ENCODE data around the gene BRWD1.

The BRWD1 gene

DNA sequence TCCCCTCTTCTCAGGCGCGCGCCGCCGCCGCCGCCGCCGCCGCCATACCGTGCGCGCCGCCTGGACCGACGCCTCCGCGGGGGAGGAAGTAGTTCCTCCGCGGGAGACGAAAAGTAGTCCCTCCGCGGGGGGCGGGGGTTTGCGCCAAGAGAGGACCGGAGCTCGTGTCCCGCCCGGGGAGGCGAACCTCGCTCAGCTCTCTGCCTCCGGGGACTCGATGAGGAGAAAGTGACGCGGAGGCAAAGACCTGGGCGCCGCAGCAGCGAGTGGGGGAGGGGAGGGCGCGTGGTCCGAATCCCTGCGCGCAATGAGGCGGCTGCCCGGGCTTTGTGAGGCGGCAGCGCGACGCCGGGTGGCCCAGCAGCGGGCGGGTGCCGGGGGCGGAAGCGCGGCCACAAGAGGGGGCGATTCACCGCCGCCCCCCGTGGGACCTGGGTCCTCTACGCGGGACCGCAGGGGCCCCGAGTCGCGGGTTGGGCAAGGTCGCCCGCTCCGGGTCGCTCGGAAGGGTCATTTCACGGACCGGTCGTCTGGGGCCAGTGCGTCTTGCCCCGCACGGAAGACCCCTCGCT lies at the start of gene BRWD1:
TSS of gene BRWD1 (minus strand) at position 62 of the 572 bp plus-strand sequence. CDS start 141 bp downstream, outside the sequence.
- DNase-seq: peak in 54 of 56 donors; percentile 16 to 95 (median 76)

DNA sequence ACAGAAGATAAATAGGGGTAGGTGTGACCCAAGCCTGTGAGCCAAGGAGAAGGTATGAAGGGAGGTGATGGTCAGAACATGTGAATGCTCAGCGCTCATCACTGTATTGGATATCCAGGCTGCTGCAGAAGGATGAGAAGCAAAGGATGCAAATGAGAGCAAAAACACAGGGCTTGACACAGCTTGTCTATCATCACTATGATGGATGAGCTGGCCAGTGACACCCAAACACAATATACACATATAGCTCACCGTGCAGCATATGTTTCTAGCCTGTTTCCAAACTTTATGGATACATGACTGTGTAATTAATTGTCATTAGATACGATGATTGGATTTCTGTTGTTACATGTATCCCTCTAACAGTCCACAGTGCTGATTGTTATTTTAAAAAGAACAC lies 49.3 kb upstream of the BRWD1 start:
- DNase-seq: no peak

DNA sequence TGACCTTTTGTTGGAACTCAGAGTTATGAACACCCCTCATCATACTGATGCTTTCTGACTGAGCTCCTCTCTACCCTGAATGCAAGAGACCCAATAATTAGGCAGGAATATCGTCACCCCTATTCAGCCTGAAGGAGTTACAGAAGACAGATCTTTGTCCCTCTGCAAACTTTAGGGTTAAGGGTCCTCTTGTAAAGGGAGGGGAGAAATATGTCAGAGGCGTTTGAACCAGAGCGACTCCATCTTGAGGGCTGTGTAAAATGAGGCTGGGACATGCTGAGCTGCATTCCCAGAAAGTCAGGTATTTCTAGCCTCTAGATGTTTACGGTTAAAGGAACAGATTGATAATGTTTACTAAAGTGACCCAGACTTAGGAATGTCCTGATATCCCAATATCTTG lies 46.0 kb upstream of the BRWD1 start:
- no peak for DNase-seq

DNA sequence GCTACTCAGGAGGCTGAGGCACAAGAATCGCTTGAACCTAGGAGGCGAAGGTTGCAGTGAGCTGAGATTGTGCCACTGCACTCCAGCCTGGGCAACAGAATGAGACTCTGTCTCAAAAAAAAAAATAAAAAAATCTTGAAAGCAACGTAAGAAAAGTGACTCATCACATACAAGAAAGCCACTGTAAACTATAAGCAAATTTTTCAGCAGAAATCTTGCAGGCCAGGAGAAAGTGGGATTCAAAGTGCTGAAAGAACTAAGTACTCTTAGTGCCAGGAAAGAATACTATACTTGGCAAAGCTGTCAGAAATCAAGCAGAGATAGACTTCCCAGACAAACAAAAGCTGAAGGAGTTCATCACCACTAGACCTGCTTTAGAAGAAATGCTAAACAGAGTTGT lies 39.9 kb upstream of the BRWD1 start:
- no peak for DNase-seq

DNA sequence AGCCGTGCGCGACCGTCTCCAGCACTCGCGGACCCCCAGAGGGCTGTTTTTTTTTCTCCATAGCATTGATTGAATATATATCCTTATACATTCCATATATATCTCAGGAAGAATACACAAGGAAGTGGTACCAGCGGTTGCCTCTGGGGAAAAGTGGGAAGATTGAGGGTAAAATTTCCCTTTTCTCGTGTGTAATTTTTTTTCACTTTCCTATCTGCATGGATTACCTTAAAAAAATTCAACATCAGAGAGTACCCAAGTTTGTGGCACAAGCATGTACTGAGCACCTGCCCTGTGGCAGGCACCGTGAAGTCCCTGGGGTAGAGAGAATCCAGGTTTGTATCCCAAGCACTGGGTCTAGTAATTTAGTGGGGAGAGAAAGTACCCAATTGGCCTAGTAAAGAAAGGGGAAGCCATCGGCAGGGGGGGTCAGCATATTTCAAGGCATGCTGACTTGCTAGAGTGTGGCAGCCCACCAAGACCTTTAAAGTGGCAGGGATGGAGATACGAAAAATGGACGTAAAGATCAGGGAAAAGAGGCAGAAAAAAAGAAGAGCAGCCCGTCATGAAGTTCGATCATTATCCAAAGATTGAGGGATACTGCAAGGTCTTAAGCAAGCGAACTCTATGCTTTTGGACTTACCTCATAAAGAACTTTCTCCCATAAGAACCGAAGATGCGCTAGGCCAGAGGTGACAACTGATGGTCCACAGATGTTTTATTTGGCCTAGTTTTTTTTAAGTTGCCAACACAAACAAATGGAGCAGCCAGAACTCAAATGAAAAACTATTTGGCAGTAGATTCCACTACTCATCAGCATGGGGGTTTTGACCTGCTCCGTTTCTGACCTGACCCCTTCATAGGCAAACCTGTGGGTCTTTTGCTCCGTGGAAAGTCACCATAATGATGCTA lies 36.9 kb upstream of the BRWD1 start:
- no peak for DNase-seq

DNA sequence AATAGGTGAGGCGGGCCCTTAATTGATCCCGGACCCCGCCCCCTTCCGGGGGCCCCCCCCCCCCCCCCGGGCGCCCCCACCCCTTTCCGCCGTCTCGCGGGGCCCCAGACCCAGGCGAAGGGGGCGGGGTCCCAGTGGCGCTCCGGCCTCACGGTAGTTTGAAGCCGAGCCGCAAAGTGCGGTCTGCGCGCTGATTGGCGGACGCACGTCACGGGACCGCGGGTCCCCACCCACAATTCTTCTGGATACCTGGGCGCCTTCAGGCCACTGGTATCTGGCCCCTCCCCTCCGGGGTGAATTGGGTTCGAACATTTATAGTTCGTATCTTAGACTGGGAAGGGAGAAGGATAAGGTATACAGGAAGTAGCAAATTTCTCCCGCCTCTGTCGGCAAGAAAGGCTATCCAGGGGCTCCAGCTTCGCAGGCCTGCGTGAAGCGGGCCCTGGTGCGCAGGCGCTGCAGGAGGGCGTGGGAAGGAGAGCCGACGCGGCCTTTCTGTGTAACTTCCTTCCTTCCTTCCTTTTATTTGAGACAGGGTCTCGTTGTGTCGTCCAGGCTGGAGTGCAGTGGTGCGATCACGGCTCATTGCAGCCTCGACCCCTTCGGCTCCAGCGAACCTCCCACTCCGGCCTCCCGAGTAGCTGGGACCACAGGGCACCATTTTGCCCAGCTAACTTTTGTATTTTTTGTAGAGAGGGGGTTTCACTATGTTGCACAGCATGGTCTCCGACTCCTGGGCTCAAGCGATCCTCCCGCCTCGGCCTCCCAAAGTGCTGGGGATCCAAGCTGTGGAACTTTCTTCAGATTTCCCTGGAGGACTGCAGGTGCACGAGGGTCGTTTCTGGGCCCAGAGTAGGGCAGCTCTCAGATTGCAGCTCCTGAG lies 36.0 kb upstream of the BRWD1 start:
- peak; percentile 61 to 97 (median 90) for DNase-seq

DNA sequence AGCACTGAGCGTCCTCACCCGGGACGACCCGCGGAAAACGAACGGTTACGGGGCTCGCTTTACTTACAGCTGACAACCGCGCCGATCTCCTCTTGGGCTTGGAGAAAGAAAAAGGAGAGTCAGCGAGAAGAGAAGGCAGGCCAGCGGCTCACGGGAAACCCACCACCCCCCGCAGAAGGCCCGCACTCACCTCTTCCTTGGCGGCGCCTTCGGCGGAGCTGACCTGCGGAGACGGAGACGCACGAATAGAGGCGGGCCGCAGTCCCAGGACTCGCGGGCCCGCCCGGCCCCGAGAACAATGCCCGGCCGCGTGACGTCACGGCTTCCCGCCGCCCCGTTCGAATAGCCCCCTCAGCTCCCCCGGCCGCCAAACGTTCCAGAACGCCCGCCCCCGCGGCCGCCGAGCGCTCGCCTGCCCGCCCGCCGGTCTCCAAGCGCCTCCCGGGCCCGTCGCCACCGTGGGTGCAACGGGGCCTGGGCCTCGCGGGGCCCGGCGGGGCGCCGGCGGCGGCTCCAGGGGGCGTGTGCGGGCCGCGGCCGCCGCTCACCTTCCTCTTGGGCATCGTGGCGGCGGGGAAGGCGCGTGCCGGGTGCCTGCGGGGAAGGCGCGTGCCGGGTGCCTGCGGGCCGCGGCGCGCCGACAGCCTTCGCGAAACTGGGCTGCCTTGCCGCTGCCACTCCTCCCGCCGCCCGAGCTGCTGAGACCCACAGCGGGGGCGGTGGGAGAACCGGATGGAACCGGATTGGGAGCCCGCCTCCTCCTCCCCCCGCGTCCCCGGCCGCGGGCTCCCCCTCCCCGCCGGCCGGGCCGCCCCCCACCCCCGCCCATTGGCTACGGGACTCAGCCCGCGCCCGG lies 35.2 kb upstream of the BRWD1 start, which contains the start of gene HMGN1:
TSS of gene HMGN1 (minus strand) at position 734 of the 856 bp plus-strand sequence. CDS start at position 563, 171 bp downstream.
- peak in 55 of 56 donors; percentile 20 to 92 (median 83) for DNase-seq

DNA sequence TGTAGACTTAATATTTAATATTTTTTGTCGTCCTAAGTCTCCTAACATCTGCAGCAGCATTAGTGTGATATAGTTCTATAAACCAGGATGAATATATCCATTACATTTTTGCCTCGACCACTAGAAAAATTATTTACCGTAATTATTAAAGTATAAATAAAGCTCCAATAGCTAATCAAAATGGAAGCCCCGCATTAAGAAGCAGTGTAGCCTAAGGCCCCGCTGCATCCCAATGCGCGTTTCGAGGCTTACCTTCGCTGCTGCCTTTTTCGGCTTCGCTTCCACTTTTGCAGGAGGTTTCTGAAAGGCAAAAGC lies 34.6 kb upstream of the BRWD1 start:
- no peak for DNase-seq

DNA sequence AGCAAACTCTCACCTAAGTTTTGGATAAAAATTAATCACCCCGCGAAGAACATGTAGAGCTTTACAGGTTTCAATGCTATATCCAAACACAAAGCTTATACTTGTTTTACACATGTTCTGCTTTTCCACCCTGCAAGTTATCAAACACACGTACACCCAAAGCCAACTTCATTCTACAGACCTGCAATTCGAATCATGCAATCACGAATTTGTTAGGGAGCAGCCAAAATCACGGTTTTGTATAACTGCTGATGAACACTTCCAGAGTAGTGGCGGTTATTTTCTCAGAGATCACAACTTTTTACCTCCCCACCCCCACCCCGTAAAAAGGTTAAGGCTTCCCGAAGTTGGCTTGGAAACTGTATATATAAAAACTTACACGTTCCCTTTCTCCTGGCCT lies 34.1 kb upstream of the BRWD1 start:
- DNase-seq: no peak

DNA sequence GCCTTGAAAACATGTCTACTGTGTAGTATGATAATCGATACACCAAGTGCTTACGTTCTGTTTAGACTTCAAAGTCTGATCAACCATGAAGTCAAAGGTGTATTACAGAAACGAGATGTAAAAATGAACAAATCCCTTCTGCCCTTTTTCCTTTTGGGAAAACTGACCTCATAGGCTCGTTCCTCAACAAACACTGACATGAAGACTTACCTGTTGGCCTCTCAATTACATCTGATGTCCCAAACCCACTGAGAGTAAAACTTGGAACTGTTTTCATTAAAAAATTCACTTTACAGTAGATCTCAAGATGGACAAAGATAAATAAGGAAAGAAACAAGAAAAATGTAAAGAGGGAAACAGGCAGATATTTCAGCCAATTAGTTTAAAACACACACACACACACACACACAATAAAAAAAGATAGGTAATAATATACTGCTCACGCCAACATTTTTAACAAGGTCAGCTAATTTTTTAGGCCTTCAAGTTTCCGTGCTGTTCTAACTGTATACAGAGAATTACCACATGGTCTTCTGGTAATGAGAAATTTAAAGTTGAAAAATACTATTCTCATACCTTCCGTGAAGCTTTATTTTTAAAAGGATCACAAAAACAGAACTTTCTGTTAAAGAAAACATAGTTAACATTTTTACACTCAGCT lies 33.4 kb upstream of the BRWD1 start:
- DNase-seq: no peak

DNA sequence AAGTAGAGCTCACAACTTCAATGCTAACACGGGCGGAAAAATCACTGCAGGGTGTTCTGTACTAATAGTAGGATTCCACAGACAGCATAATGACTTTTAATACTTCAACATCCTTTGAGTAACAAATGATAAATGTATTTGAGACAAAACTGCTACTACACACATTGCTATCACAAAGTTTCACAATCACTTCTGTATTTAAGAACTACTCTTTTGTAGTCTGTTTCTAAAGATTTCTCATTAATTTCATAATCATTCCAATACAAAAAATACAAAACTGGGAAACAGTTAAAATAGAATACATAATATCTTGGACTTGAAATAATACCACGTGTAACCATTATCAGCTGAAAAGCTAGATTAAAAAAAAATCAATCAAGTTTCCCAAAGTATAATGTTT lies 32.8 kb upstream of the BRWD1 start:
- DNase-seq: no peak

DNA sequence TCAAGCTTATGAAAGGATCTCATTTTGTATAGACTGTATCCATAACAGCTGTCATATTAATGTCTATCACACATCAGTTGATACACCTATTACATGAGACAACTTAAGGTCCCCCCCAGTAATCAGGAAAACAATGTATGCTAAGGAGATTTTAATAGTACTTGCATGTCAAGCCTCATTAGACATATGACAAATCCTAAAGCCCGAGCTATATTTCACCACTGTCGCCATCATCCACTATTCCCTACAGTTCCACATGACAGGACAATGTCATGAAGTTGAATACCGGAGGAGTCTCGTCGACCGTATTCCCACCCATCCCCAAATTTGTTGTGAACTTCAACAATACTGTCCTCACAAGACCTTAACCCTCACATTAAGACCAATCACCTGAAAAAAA lies 32.0 kb upstream of the BRWD1 start:
- no peak for DNase-seq

DNA sequence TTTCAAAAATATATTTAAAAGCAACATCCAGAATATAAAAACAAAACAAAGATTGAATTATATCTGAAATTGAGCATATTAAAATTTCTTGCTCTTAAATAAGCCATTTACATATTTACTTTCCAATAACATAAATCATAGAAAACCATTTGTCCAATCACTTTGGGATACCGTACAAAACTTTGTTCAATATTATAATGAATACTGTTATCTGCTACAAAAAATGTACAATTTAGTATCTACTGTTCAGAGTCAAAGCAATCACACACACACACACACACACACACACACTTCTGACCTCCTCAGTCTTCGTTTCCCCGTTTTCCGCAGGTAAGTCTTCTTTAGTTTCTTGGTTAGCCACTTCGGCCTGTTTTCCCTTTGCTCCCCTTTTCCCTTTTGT lies 31.4 kb upstream of the BRWD1 start:
- DNase-seq: no peak

DNA sequence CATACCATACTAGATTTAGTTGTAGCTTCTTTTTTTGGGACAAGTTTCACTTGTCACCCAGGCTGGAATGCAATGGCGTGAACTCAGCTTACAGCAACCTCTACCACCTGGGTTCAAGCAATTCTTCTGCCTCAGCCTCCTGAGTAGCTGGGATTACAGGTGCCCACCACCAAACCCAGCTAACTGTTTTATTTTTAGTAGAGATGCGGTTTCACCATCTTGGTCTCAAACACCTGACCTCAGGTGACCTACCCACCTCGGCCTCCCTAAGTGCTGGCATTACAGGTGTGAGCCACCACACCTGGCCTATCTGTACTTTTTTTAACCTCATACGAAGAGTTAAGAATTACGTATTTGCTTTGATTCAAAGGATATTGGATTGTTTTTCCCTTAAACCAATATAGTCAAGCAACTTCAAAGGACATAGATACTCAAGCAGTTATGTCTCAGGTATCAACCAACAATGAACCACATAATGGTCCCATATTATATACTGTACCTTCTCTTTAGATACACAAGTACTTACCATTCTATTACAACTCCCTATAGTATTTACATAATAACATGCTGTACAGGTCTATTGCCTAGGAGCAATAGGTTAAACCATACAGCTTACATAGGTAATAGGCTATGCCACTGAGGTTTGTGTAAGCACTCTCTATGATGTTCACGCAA lies 28.0 kb upstream of the BRWD1 start:
- DNase-seq: no peak

DNA sequence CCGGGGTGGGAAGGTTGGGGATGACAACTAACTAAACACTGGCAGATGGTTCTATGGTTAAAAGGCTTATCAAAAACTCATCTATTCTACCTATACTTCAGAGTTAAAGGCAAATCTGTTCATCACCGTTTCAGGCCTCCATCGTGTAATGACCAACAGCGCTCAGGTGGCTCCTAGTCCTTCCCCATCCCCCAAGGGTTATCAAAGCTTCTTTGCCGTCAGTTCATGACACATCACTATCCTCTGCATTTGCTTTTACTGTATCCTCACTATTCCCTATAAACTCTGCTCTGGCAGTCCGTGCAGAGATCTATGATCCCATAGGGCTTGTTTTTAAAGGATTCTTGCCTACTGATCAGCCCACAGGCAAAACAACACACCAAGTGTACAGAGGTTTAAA lies 27.3 kb upstream of the BRWD1 start:
- no peak for DNase-seq

DNA sequence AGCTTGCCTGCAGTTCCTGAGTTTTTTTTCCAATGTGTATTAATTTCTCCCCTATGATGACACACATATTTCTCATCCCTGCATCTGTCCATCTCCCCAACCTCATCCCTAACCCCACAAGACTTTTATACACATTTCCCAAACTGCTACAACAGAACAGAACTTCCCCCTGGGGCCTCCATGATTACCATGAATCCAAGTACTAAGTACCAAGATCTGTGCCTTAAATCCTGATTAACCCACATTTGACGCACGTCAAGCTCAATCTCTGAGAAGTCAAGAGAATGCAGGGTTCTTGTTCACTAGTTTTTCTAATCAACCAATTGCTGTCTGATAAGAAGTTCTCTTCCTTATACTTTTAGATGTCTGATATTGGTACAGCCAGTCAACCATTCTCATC lies 25.8 kb upstream of the BRWD1 start:
- DNase-seq: no peak

DNA sequence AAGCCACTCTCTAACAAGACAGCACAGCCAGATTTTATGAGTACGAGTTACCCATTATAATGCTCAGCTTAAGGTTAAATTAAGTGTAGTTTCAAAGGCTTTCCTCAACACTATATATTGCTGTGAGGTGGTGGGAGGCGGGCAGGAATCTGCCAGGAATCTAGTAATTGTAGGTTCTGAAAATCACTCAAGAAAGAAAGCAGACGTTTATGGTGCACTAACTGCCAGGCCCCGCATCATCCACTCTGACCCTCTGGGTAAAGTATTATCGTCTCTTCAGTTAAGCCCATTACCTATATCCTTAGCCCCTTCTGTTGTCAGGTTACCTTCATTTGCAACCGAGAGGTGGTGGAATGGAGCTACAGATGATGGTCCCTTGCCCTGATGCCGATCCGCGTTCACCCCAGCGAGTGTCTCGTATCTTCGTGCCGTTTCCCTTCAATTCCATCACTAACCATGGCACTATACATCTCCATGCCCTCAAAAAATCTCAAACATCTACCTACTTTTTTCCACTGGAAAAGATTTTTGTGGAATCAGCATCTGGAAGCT lies 23.1 kb upstream of the BRWD1 start:
- no peak for DNase-seq

DNA sequence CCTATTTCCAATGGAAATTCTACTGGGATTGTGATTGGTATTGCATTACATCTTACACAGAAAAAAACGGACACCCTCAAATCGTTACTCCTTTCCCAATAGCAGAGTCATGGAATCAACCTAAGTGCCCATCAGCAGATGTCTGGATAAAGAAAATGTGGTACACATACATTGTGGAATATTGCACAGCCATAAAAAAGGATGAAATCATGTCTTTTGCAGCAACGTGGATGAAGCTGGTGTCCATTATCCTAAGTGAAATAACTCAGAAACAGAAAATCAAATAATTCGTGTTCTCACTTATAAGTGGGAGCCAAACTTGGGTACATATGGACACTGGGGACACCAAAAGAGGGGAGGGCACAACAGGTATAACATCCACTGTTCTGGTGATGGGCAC lies 21.2 kb upstream of the BRWD1 start:
- no peak for DNase-seq

DNA sequence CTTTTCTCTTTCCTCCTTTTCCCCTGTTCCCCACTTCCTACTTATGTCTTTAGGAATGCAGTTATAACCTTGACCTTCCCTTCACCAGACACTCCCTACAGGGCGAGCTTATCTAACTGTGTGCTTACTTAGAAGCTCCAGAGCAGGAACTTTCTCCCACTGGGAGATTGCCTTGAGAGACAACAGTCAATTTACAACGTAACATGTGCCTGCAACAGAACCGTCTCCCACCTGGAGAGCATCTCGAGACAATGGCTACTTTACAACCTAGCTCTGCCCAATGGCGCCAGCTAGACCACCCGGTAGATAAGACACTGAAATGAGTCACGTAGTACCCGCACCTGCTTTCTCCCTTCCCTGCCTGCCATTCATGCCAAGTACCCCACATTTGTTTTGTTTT lies 18.7 kb upstream of the BRWD1 start:
- no peak for DNase-seq

DNA sequence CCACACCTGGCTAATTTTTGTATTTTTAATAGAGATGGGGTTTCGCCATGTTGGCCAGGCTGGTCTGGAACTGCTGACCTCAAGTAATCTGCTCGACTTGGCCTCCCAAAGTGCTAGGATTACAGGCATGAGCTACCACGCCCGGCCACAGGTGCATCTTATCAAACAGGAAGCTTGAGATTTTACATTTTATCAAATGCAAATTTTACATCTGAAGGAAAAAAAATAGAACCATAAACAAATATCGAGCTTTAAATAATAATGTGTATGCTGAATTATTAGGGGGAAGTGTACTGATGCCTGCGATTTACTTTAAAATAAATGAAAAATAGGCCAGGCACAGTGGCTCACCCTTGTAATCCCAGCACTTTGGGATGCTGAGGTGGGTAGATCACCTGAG lies 16.6 kb upstream of the BRWD1 start:
- no peak for DNase-seq

All from nucleus accumbens (tissue), 56 donors.